Dermis microvascular lymphatic vessel endothelial cell (primary cell): ENCODE results near the gene MAP3K5. TPM values are rescaled to one million over a fixed set of nuclear protein-coding genes. Genes with fewer than 3 reads are reported as not detected.
"Not testable (repeated sequence)": the region's sequence is repeated elsewhere in the genome, so short reads cannot be mapped to it uniquely, and the experiment has no call there.

Source experiments
- DNase-seq, 2 donors: peaks; one replicate each; pipeline versions ENCODE4 v3.0.0 to v3.0.0-alpha.2; 2010; ENCODE audit warnings: low read depth in 2 of 2
- total RNA-seq: library from RNA; depleted of rRNA; stranded (reverse); fragments of >200 nt; gene quantifications from 2 replicates; pipeline ENCODE4 v1.2.1, GENCODE V29; 2014

The MAP3K5 gene
- total RNA-seq, 1 donor from 2014 or later, result 2.3 TPM

DNA sequence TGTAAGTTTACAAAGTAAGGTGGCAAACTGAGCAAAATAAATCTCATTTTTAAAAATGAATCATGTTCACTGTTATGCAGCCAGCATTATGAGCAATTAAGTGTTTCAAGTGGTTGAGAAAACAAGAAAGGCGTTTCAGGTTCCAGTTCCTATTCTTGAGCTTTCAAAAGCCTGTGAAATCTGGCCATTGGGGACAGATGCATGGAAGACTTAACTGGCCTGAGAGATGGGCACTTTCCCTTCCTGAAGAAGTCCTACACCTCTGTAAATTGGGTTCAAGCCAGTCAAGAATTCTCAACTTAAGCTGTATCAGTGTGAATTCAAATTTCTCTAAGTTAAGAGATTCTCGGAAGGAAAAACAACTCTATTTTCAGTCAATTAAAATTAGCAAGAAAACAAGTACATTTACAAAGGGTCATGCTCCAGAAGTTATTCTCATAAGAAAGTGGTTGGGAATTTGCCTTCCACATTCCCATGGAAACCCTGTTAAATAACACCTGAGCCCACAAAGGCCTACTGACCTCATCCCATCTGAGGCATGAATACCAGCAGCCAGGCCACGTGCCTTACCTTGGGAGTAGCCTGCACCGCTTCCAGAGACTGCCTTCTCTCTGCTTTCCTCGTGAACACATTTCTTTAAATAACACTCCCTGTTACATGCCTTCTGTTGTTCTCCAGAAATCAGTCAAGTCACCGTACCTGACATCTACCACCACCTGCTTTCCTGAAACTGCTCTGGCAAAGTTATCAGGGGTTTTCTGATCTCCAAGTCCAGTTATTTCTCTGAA is 19.4 kb downstream of the MAP3K5 start:
- DNase-seq, result no peak

DNA sequence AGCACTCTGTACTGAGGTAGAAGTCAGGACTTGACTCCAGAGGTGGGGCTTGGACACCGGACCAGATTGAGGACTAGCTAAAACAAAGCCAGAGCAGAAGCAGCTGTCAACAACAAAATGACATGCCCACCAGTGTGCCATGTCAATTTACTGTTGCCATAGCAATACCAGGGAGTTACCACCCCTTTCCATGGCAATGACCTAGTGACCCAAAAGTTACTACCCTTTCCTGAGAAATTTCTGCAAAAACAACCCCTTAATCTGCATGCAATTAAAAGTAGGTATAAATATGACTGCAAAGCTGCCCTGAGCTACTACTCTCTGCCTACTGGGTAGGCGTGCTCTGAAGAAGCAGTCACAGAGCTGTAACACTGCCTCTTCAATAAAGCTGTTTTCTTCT is 21.0 kb downstream of the MAP3K5 start:
- no peak for DNase-seq

DNA sequence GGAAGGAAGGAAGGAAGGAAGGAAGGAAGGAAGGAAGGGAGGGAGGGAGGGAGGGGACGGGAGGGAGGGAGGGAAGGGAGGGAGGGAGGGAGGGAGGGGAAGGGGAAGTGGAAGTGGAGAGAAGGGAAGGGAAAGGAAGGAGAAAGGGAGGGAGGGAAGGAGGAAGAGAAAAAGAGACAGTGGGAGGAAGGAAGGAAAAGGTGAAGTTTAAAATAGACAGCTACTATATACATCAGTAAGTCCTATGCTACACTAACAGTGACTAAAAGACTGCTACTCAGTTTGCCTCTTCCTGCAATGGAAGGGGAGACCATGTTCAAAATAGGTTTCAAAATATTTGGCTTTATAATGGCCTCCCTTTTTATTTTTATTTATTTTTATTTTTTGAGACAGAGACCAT is 22.5 kb downstream of the MAP3K5 start:
- no peak for DNase-seq

- DNase-seq, result no peak
Measured at GRCh38 chr6:136769124-136769523, 23.2 kb downstream of the MAP3K5 start.

DNA sequence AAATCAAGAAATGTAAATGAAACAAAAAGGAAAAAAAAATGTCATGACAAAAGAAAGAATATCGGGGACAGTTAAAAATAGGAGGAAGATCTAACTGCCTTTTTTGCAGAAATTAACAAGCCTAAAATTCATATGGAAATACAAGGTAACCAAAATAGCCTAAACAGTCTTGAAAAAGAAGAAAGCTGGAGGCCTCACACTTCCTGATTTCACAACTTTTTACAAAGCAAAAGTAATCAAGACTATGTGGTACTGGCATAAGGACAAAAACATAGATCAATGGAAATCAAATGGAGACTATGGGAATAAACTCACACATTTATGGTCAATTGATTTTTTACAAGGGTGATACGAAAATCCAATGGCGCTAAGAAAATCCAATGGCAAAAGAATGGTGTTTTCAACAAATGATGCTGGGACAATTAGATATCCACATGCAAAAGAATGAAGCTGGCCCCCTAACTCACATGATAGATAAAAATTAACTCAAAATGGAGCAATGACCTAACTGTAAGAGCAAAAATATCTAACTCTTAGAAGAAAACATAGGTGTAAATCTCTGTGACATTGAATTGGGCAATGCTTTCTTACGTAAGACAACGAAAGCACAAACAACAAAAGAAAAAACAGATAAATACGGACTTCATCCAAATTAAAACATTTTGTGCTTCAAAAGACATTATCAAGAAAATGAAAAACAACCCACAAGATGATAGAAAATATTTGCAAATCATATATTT is 24.5 kb downstream of the MAP3K5 start:
- DNase-seq, result no peak

- DNase-seq, result no peak
Measured at GRCh38 chr6:136767103-136767502, 25.2 kb downstream of the MAP3K5 start.

- no peak for DNase-seq
Measured at GRCh38 chr6:136766274-136766673, 26.0 kb downstream of the MAP3K5 start.

- DNase-seq, result no peak
Measured at GRCh38 chr6:136764517-136764993, 27.7 kb downstream of the MAP3K5 start.

DNA sequence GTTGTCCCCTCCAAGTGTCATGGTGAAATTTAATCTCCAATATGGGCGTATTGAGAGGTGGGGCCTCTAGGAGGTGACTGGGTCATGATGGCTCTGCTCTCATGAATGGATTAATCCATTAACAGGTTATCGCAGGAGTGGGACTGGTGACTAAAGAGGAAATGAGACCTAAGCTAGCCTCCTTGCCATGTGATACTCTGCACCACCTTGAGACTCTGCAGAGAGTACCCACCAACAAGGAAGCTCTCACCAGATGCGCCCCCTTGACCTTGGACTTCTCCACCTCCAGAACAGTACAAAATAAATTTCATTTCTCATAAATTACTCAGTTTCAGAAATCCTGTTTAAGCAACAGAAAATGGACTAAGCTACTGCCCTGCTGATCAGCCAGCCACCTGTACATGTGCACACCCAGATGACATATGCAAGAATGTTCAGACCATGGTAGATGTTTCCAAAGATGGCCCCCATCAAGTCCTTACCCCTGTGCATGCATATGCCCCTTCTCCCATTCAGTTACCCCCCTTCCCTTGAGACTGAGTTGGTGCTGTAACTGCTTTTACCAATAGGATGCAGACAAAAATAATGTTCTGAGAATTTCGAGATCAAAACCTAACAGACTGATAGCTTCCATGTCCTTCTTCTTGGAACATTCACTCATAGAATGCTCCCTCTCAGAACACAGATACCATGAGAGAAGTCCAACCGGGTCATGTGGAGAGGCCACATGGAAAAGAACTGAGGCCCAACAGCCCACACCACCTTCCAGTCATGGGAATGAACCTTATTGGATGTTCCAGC is 28.4 kb downstream of the MAP3K5 start:
- DNase-seq, result no peak

GRCh38 chr6:136763255-136763654 is 29.0 kb downstream of the MAP3K5 start:
- no peak for DNase-seq

- DNase-seq, result no peak
Measured at GRCh38 chr6:136762022-136762975, 30.0 kb downstream of the MAP3K5 start.

DNA sequence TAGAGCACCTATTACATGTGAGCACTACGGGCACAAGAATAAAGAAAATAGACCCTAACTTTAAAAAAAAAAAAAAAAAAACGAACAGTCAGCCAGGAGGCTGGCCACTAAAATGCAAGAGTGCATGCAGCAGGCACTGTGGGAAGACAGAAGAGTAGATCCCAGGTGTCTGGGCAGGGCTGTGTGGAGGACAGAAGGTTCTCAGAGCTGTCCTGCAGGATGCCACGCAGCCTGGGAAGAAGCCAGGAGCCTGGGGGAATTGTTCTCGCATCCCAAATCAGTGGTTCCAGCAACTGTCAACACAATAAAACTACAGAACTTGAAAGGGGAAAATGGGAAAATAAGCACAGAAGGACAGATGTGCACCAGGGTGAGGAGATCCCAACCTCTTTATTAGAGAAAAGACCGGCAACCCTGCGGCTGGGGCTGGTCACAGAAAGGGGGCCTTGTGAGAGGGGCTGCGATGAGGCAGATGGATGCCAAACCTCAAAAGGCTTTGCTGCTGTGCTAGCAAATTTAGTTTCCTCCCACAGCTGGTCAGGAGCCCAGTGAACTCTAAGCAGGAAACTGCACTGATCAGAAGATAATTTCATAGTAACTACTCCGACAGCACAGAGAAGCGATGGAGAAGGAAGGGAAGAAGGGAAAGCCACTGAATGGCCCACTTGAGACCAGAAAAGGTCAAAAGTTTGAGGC is 30.9 kb downstream of the MAP3K5 start:
- DNase-seq, result peak in 1 of 2 donors; percentile 37

DNA sequence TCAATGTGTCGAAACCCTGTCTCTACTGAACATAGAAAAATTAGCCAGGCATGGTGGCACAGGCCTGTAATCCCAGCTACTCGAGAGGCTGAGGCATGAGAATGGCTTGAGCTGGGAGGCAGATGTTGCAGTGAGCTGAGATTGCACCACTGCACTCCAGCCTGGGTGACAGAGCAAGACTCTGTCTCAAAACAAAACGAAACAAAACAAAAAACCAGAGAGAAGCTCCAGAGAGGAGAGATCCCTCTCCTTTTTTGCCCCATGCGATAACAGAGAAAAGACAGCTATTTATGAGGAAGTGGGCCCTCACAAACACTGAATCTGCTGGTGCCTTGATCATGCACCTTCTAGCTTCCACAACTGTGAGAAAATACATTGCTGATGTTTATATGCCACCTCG is 31.5 kb downstream of the MAP3K5 start:
- DNase-seq, result not testable (repeated sequence)

DNA sequence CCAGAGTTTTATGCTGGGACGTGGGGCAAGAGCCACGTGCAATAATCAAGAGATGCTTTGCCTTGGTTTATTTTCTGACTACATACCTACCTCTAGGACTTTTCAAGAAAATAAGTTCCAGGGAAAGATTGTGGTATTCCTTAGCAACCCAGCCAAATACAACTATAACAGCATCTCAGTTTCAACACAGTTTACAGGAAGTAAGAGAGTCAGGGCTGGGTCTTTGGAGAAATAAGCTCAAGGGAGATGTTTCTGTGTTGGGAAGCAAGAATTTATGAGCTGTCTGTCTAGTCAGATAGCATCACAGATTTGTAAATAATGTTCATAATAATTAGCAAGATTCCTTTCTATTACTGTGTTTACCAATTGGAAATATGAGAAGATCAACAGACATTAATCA is 35.1 kb downstream of the MAP3K5 start:
- DNase-seq, result no peak

DNA sequence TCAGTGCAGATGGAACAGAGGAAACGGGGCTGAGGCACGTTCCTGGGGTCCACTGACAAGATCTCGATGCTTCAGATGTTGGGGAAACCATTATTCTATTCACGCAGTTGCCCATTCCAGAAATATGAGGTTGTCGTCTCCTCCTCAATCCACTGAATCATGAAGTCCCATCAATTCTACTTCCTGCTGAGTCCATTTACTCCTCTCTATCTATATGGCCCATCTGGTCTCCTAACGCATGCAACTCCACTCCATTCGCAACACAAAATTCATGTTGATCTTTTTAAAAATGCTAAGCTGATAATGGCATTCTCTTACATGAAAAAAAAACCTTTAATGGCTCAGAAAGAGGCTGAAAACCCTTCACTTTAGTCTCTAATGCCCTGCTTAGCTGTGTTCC is 37.5 kb downstream of the MAP3K5 start:
- DNase-seq, result no peak

DNA sequence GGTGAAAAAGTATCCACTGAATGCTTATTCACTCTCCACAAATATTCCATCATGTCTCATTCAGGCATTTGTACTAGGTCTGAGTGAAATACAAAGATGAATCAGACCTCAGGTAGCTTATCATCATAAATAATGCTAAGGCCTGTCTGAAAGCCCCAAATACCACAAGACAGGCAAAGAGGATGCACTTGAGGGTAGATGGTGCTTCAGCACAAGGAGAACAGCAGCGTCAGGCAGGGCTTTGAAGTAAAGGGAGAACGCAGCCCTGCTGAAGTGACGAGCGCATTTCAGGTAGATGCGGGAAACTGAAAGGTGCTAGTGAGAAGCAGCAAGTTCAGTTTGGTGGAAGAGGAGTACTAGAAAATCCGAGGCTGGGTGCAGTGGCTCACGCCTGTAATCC is 38.7 kb downstream of the MAP3K5 start:
- DNase-seq, result no peak

- no peak for DNase-seq
Measured at GRCh38 chr6:136752554-136752953, 39.7 kb downstream of the MAP3K5 start.

DNA sequence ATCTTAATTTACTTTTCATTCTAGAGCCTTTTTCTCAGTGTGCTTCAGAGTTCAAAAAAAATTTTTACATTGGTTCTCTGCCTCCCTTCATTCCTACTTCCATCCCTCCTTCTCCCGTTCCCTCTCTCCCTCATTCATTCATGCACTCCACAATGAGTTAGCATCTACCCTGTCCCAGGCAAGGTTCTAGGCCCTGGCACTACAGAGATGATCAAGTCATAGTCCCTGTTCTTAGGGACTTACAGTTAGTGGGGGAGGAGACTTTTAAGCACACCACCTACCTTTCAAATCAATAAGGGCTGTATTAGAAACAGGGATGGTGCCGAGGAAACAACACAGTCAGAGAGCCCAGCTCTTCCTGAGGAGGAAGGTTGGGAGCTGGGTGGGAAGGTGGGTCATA is 40.3 kb downstream of the MAP3K5 start:
- DNase-seq, result no peak

DNA sequence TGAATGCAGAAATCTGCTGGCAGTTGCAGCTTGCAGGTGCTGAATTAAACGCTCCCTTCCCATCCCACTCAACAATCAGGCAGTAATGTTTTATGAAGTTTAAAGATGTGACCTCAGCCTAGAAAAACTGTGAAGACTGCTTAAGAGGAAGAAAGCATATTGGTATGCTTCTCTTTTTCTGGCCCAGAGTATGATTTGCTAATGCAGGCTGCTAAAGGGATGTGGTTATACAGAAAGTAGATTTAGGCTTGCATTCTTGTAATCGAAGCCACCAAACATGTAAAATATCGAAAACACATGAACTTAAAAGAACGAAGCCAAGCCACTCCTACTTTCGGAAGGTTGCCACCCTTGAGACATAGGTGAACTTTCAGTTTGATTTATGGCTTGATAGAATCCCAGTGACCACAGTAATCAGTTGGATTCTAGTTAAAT is 40.7 kb downstream of the MAP3K5 start:
- no peak for DNase-seq
